COLO668 (cell line): ENCODE data around the gene HAGHL.

Experiments used
- DNase-seq: peaks from one replicate; lab custom pipeline; 2025; ENCODE audit not compliant: unreplicated experiment; lab: John Stamatoyannopoulos, UW

HAGHL gene

DNA sequence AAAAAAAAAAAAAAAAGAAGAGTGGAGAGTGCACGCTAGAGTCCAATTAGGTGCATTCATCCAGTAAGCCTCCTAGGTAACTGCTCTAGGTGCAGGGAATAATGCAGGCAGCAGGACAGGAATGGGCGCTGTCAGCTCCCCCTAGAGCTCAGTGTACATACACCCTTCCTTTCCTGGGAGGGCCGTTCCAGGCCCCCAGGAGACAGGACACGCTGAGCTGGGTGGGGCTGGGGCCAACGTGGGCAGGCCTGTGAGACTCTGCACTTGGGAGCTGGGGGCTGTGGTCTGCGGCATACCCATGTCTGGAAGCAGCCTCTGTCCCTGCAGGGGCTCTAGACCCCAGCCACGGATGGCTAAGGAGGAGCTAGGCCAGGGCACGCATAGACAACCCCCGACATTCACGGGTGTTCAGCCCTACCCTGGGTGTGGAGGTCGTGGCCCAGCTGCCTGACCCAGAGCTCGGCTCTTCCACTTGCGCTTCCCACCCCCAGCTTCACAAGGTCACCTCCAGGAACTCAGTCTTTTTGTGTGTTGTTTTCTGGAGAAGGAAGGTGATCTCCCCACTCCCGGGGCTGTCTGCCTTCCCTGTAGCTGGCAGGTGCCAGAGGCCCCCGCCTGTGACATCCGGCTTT, 7.0 kb upstream of the HAGHL start:
- peak; percentile 52 for DNase-seq

DNA sequence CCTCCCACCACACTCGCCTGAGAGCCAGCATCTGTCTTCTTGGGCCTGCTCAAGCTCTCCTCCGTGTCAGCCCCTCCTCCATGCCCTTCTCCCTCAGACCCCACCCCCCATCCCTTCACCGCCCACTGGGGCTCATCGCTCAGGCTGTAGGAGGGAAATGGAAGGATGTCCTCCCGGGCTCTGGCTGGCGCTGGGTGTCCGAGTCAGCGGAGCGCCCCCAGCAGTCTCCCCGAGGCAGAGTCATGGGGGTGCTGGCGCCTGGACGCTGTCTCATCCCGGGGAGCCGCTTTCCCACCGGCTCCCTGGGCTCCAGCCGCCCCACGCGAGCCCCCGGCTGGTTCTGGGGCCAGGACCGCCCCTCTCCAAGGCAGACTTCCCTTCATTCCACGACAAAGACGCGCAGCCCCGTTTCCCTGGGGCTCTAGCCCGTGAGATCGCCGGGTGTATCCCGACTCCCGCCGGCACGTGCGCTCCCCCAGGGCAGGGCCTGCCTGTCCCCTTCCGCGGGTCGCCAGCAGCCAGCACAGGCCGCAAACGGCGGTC, 6.4 kb upstream of the HAGHL start:
- peak; percentile 72 for DNase-seq

- DNase-seq = peak; percentile 97
Measured at GRCh38 chr16:720990-721764, 5.7 kb upstream of the HAGHL start, which contains the start of gene ANTKMT. ANTKMT (plus strand) TSS chr16:721146; CDS start chr16:721275, 129 bp downstream.

- no peak for DNase-seq
Measured at GRCh38 chr16:721765-722540, 5.0 kb upstream of the HAGHL start.

- no peak for DNase-seq
Measured at GRCh38 chr16:722835-723633, 3.9 kb upstream of the HAGHL start.

DNA sequence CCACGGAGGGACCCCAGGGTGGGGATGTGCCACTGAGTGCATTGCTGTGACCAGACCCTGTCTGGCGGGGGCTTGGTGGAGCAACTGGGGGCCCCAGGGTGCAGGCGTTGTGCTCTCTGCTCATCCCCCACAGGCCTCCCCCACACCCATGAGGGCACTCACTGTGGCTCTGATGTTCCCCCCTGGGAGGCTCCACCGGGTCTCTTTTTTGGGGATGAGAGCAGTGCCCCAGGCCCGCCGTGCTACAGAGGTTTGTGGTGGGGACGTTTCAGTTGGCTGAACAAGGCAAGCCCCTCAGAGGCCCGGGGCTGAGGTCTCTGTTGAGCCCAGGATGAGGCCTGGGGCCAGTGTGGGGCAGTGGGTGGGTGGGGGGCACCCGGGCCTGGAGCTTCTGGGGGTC, 3.2 kb upstream of the HAGHL start:
- no peak for DNase-seq

DNA sequence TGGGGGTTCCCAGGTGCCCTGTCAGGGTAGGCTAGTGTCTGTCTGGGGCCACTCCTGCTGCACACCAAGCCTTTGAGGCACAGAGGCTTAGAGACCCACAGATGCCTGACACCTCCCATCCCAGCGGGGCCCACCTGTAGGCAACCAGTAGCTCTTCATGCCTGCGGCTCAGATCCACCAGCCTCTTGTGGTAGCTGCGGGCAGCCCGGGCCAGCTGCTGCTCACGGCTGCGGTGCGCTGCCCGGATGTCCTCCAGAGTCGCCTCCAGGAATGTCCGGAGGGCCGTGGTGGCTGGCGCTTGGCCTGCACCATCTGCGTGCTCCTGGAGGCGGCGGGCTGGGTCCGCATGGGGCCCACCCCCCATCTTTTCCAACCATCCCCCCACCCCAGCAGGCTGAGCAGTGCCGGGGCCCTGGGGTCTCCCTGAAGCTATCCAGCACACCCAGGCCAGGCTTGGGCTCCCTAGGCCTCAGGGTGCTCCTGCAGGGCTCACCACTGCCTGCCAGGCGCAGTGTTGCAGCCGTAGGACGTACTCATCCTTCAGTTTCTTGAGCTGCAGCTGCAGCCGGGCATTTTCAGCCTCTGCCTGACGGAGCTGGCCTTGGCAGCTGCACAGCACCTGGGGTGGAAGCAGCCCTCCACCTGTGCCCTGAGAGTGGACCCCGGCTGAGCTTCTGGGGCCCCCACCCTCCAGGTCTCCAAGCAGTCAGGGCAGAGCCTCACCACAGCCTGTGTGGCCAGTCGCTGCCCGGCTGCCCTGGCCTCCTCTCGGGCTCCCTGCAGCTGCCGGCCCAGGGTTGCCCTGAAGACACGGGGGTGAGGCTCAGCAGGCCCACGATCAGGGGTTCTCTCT, 2.5 kb upstream of the HAGHL start:
- DNase-seq = peak; percentile 38

DNA sequence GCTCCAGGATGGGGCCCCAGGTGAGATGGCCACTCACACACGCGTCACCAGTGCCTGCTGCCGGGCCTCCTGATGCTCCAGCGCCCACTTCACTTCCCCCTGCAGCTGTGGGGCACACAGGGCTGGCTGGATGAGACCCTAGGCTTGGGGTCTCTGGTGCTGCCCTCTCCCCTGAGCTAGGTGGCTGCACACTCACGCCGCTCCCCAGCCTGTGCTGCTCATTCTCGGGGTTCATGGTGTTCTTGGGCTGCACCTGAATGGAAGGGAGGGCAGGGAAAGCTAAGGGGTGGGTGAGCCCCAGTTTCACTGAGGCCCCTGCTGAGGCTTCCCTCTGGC, 1.9 kb upstream of the HAGHL start:
- DNase-seq = no peak

DNA sequence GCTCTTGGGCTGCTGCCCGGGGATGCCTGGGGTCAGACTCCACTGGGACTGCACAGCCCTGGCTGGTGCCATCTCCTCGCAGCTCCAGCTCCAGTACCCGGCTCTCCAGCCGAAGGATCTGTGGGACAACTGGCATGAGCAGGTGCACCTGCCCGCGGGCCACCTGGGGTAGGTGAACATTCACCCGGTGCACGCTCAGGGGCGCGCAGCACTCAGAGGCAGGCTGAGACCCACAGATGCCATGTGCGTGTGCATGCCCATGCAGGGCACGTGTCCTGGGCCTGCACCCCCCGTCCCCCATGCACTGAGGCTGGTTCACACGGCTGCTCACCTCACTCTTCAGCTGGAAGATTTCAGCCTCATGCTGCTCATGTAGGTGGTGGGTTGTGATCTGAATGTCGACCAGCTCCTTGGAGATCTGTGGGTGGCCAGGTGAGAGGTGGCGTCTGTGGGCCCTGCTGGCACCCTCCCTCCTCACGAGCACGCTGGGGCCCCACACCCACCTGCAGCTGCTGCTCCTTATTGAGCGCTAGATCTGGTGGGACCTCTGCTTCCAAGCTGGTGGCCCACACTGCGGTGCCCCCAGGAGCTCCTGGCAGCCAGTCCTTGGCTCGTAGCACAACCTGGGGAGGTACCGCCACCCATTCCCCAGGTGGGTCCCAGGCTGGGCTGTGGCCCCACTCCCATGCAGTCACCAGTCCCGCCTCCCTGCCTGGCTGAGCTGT, 1.3 kb upstream of the HAGHL start:
- peak; percentile 84 for DNase-seq

DNA sequence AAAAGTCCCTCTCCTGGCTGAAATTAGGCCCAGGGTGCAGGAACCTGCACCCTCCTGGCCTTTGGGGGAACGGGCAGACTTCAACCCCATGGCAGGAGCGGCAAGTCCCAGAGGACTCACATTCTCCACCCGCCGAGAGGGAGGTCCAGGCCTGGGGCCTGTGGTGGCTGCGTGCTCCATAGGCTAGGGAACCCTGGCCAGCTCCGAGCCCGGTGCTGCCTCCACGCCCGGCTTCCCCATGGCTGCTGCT, 793 bp upstream of the HAGHL start:
- no peak for DNase-seq

DNA sequence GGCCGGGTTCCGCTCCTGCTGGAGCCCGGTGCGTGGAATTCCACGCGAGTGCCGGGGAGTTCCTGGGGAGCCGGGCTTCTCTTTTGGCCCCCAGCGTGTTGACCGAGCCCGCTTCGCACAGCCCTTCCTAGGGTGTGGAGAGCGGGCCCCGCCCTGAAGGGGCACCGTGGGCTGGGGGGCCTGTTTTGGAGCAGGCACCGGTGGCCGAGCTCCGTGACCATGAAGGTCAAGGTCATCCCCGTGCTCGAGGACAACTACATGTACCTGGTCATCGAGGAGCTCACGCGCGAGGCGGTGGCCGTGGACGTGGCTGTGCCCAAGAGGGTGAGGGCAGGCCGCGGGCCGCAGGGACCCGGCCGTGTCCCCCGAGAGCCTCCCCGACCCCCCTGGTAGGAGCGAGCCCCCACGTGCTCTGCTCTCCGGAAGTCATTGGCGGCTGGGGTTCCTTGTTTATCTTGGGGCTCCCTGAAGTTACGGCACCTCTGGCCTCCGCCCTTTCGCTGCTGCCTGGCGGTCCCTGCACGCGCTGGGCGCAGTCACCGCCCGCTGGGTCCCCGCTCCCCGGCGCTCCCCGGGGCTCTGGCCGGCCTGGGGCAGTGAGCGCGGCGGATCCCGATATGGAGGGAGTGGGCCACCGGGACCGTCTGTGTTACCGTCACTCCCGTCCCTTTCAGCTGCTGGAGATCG, 528 bp downstream of the HAGHL start:
- peak; percentile 47 for DNase-seq

DNA sequence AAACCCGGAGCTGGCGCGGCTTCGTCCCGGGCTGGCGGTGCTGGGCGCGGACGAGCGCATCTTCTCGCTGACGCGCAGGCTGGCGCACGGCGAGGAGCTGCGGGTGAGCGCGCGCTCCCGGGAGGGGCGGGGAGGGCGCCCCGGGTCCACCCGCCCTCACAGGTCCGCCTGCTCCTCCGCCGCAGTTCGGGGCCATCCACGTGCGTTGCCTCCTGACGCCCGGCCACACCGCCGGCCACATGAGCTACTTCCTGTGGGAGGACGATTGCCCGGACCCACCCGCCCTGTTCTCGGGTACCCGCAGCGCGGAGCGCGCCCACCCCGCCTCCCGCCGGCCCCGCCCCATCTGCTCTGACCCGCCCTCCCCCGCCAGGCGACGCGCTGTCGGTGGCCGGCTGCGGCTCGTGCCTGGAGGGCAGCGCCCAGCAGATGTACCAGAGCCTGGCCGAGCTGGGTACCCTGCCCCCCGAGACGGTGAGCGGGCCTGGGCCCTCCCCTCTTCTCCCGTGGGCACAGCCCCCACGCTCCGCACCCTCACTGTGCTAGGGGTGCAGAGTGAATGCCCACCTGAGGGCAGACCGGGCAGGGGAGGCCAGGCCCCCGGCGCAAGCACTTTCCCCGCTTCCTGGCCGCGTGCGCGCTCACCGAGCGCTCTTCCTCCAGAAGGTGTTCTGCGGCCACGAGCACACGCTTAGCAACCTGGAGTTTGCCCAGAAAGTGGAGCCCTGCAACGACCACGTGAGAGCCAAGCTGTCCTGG, 1.4 kb downstream of the HAGHL start:
- peak; percentile 88 for DNase-seq

GRCh38 chr16:728890-729744, 2.2 kb downstream of the HAGHL start:
- no peak for DNase-seq

- no peak for DNase-seq
Measured at GRCh38 chr16:729768-730665, 3.1 kb downstream of the HAGHL start.

DNA sequence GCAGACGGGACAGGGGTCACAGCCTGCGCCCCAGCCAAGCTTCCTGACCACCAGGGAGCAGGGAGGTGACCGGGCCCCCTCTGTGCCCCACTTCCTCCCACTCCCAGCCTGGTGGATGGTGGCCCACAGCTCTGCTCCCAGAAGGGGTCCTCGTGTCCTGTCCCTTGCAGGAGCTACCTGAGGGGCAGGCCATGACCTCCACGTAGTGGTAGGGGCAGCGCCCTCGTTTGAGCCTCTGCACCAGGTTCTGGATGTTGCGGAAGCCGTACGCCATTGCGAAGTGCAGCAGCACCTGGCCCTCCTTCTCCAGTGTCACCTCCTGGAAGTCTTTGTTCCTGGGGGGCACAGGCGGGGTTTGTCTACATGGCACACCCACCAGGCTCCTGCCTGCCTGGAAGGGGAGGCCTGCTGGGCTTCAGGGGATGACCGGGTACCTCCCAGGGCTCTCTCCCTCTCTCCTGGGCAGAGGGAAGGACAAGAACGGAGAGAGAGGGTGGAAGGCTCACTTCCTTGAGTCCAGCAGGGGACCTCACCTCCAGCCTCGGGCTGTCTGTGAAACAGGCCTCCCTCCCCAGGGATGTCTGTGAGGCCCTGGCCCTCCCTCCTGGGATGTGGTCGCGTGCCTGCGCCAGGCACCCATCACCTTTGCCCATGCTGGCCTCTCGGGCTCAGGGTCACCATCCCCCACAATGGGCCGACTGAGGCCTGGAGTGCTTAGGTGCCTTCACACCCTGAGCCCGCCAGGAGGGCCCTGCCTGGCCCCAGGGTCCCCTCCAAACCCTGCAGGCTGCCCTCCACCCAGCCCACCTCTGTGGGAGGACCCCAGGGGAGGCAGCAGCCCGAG, 4.0 kb downstream of the HAGHL start:
- DNase-seq = no peak
